HG03135 (cell line): Measurements from ENCODE around the gene EFNA1.
A peak's percentile ranks its signal among the peaks of the same experiment; 100 is the strongest.
"Not testable (repeated sequence)": the region's sequence is repeated elsewhere in the genome, so short reads cannot be mapped to it uniquely, and the experiment has no call there.

ENCODE experiments used
- ATAC-seq: cut with Tn5 transposase; IDR thresholded peaks from one replicate; pipeline ENCODE4 v1.9.1; 2021; ENCODE audit warnings: mild to moderate bottlenecking, moderate library complexity; ENCODE audit not compliant: unreplicated experiment

EFNA1 gene

DNA sequence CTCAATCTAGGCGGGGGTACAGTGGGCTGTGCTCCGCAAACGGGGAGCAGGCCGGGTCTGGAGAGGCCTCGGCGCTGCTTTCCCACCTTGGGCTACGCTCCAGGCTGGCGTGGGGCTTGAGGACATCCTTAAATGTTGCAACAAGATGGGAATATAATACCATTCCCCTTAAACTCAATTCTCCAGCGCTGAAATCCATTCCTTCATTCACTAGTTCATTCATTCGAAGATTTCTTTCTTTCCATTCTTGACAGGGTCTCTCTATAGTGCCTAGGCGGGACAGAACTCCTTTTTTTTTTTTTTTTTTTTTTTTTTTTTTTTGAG, 12.9 kb downstream of the EFNA1 start:
- ATAC-seq, result no peak

- ATAC-seq, result no peak
Observed at GRCh38 chr1:155141749-155142148, 14.1 kb downstream of the EFNA1 start.

GRCh38 chr1:155145491-155145890, 17.8 kb downstream of the EFNA1 start:
- ATAC-seq, result no peak

DNA sequence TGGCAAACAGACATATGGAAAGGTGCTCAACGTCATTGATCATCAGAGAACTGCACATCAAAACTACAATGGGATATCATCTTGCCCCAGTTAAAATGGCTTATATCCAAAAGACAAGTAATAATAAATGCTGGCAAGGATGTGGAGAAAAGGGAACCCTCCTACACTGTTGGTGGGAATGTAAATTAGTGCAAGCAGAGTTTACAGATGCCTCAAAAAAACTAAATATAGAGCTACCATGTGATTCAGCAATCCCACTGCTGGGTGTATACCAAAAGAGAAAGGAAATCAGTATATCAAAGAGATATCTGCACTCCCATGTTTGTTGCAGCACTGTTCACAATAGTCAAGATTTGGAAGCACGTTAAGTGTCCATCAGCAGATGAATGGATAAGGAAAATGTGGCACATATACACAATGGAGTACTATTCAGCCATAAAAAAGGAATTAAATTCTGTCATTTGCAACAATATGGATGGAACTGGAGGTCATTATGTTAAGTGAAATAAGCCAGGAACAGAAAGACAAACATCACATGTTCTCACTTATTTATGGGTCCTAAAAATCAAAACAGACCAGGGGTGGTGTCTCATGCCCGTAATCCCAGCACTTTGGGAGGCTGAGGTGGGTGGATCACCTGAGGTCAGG, 28.4 kb downstream of the EFNA1 start:
- not testable (repeated sequence) for ATAC-seq

DNA sequence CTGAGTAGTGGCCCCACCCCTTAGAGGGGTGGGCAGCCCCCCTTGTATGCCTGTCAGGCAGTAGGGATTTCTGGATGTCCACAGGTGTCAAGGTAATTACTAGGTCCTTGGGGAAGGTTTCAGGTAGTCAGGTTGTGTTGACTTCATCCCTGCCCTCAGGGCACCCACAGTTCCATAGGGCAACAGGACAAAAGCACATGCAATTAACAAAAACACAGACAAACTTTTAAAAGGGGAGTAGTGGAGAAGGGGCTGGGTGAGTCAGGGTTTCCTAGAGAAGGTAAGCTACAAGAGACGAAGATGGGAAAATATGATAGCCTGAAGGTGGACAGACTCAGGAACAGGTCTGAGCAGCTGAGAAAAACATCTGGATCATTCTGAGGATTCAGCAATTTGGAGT, 31.3 kb downstream of the EFNA1 start:
- ATAC-seq, result no peak

DNA sequence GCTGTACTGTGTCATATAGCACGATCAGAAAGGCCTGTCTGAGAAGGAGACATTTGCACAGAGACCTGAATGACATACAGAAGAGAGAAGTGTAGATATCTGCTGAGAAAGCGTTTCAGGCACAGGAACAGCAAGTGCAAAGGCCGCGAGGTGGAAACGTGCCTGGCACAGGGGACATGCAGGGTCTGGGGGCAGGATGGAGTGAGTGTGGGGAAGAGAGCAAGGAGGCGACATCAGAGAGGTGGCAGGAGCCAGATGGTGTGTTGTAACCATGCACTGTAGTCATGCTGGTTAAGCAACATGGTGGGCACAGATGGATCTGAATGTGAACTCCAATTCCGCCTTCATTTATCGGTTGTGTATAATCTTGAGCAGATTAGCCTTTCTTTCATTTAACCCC, 32.5 kb downstream of the EFNA1 start:
- no peak for ATAC-seq

GRCh38 chr1:155162631-155163030, 35.0 kb downstream of the EFNA1 start:
- ATAC-seq, result not testable (repeated sequence)

DNA sequence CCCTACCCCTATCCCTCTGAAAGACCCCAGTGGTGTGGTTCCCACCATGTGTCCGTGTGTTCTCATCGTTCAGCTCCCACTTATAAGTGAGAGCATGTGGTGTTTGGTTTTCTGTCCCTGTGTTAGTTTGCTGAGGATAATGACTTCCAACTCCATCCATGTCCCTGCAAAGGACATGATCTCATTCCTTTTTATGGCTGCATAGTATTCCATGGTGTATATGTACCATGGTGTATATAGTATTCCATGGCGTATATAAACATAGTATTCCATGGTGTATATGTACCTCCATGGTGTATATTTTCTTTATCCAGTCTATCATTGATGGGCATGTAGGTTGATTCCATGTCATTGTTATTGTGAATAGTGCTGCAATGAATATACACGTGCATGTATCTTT, 36.1 kb downstream of the EFNA1 start:
- not testable (repeated sequence) for ATAC-seq

DNA sequence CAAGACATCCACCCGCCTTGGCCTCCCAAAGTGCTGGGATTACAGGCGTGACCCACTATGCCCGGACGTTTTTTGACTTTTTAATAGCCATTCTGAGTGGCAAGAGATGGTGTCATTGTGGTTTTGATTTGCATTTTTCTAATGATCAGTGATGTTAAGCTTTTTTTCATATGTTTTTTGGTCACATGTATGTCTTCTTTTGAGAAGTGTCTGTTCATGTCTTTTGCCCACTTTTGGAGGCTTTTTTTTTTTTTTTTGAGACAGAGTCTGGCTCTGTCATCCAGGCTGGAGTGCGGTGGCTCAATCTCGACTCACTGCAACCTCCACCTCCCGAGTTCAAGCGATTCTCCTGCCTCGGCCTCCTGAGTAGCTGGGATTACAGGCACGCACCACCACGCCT, 36.9 kb downstream of the EFNA1 start:
- not testable (repeated sequence) for ATAC-seq

GRCh38 chr1:155166051-155166470, 38.4 kb downstream of the EFNA1 start:
- ATAC-seq, result no peak

GRCh38 chr1:155166471-155167165, 38.9 kb downstream of the EFNA1 start:
- ATAC-seq, result no peak

DNA sequence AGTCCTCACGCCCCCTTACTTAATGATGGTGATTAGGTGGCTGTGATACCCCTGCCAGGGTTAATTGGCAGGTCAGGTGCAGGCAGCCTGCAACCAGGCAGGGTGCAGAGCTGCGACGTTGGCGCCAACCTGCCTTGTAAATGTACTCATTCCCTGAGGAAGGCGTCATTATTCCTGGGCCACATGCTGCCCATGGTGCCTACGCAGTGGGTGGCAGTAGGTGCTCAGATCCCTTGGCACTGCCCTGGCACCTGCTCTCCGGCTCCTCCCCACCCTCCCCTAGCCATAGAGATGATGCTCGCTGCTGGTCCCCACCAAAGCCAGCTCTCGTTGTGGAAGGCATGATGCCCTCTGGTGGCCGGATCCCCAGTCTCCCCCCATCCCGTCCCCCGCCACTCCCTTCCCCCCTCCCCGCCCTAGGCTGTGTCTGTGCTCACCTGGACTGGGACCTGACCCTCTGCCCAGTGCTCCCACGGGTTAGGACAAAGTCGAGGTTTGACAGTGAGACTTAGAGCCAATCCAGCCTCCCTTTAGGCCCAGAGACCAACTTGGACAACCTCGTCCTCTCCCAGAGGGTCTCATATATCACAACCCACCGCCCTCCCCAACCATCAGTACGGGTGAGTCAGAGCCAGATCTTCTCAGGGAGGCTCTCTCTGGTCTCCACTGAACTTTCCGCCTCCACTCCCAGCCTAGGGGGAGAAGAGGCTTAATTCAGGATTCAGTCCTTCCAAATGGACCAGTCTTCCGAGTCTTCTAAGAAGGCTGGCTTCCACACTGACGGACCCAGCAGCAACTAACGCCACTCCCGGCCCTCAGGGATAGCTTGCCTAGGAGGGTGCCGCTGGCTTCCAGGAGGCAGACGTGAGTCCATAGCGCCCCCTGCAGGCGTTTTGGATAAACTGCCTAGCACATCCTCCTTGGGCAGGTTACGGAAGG, 39.8 kb downstream of the EFNA1 start:
- ATAC-seq, result peak; percentile 55

DNA sequence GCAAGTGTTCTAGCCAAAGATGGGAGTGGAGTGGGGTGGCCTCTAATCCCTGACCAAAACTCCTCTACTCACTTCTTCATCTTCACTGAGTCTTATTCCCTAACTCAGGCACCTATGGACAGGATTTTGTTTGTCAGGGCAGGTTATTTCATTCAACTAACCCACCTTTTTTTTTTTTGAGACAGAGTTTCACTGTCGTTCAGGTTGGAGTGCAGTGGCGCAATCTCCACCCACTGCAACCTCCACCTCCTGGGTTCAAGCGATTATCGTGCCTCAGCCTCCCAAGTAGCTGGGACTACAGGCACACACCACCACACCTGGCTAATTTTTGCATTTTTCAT, 40.4 kb downstream of the EFNA1 start:
- ATAC-seq, result not testable (repeated sequence)

DNA sequence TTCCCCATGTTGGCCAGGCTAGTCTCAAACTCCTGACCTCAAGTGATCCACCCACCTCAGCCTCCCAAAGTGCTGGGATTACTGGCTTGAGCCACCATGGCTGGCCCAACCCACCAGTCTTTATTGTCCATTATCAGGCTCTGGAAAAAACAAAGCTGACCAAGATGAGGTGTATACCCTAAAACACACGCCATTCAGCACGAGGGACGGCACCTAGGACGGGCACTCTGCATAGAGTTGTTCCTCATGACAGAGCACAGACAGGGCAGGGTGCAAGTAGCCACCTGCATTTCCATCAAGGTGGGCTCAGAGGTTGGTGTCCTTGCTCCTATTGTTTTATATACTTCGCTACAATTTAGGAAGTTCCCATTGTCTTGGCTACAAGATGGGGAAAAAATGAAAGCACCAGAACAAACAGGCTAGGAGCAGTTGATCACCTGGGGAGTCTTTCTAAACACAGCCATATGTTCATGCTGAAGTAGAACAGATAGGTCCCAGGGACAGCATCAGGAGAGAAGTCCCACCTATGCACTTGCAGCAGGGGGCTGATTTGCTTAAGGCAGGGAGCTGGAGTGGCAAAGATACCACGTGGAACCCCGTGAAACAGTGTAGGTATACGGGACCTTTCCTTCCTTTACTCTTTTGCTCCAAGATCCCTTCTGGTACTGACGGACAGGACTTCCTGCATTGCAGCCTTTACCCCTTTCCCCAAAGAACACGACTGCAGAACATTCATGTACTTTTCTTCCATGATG, 41.0 kb downstream of the EFNA1 start:
- no peak for ATAC-seq

DNA sequence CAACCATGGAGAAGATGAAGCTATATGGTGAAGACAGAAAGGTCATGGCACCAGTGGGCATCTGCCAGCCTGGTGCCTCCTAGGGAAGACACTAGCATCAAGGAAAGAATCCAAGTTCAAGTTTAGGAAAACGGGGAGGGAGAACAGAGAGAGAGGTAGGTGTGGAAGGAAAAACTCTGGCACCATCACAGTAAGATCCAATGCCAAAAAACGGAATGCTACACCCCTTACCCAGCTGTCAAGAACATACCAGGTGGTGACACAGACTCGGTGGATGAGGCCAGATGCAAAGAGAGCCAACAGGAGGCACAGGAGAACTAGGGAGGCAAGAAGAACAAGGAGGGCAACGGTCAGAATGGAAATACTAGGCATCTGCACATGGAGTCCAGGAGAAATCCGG, 41.9 kb downstream of the EFNA1 start:
- ATAC-seq, result no peak

- ATAC-seq, result no peak
Observed at GRCh38 chr1:155170101-155170785, 42.6 kb downstream of the EFNA1 start.

DNA sequence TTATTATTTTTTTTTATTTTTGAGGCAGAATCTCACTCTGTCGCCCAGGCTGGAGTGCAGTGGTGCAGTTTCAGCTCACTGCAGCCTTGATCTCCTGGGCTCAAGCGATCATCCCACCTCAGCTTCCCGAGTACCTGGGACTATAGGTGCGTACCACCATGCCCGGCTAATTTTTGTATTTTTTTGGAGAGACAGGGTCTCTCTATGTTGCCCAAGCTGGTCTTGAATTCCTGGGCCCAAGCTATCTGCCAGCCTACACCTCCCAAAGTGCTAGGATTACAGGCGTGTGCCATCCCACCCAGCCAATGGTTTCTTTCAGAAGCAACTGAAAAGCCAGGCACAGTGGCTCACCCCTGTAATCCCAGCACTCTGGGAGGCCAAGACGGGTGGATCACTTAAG, 43.1 kb downstream of the EFNA1 start:
- ATAC-seq, result no peak

GRCh38 chr1:155171836-155172731, 44.4 kb downstream of the EFNA1 start:
- ATAC-seq, result no peak

DNA sequence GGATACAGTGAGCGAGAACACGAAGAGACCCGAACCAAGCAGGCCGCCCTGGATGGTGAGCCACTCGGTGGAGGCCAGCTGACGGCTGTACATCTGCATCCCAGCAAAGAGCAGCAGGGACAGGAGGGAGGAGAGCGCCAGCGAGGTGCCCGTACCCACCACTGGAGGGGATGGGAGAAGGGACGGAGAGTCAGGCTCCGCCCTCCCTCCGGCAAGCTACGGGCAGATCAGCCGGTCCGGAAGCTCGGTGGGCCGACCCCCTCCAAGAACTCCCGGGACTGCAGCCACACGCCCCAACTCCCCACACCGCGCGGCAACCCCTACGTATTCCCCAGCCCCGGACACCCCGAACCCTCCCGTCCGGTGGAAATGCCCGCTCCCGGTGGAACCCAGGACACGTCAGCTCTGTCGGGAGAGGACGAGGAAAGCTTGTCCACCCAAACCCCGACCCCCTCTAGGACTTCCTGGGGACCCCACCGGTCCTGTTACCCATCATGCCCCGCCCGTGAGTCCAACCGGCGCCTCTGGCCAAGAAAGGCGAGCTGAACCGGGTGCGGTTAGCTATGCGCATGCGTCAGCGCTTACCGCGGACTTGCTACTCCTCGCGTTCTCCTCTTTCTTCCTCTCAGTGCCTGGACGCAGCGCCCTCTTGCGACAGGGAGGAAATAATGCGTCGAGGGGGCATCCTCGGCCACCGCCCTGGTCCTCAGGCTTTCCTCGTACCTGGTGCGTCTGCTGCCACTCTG, 45.2 kb downstream of the EFNA1 start, which contains the start of gene KRTCAP2:
Gene KRTCAP2 (minus strand): TSS at position 573 of the 746 bp plus-strand sequence. CDS start 80 bp downstream, at position 493.
- peak; percentile 85 for ATAC-seq
